H54 (cell line): Measurements from ENCODE around the gene OPHN1.
"Not testable (repeated sequence)": the region's sequence is repeated elsewhere in the genome, so short reads cannot be mapped to it uniquely, and the experiment has no call there.

ENCODE experiments used
- DNase-seq: peaks from one replicate; pipeline ENCODE4 v3.0.0; 2011; ENCODE audit warnings: low spot score, mixed read lengths; ENCODE audit not compliant: insufficient read length
- FAIRE-seq: peaks from 3 replicates; lab custom pipeline; 2011; peaks lifted over from hg19 to GRCh38; lab: Jason Lieb, UNC
- POLR2A ChIP-seq: IDR thresholded peaks from 2 replicates; pipeline ENCODE4 v1.6.1; 2011; ENCODE audit warnings: low read depth, mild to moderate bottlenecking, low read length

The OPHN1 gene

GRCh38 chrX:68286076-68286475 lies 147.2 kb downstream of the OPHN1 start:
- FAIRE-seq (no peak), DNase-seq (no peak)
- no peak for TF ChIP-seq POLR2A

- FAIRE-seq (no peak), DNase-seq (no peak)
- TF ChIP-seq POLR2A: no peak
Observed at GRCh38 chrX:68284281-68284904, 148.9 kb downstream of the OPHN1 start.

GRCh38 chrX:68273887-68274286 lies 159.4 kb downstream of the OPHN1 start:
- peak; percentile 53 for FAIRE-seq

GRCh38 chrX:68264793-68265192 lies 168.5 kb downstream of the OPHN1 start:
- not testable (repeated sequence) for FAIRE-seq, DNase-seq

More at GRCh38 chrX:68273887-68274286, 159.4 kb downstream of the OPHN1 start:
- TF ChIP-seq POLR2A: no peak
- DNase-seq: no peak

- peak; percentile 76 for FAIRE-seq
- no peak for TF ChIP-seq POLR2A
- peak; percentile 3 for DNase-seq
Observed at GRCh38 chrX:68261060-68261672, 172.1 kb downstream of the OPHN1 start.

GRCh38 chrX:68256990-68257389 lies 176.3 kb downstream of the OPHN1 start:
- no peak for FAIRE-seq
- TF ChIP-seq POLR2A: no peak
- DNase-seq: no peak

- no peak for FAIRE-seq
- TF ChIP-seq POLR2A: no peak
Observed at GRCh38 chrX:68254738-68255645, 178.3 kb downstream of the OPHN1 start.

GRCh38 chrX:68252664-68253063 lies 180.6 kb downstream of the OPHN1 start:
- FAIRE-seq: no peak
- no peak for DNase-seq
- TF ChIP-seq POLR2A: no peak

More at GRCh38 chrX:68254738-68255645, 178.3 kb downstream of the OPHN1 start:
- no peak for DNase-seq

- no peak for FAIRE-seq
- no peak for TF ChIP-seq POLR2A
- DNase-seq: no peak
Observed at GRCh38 chrX:68249903-68250302, 183.4 kb downstream of the OPHN1 start.

GRCh38 chrX:68249401-68249831 lies 183.9 kb downstream of the OPHN1 start:
- FAIRE-seq (no peak), DNase-seq (no peak)
- no peak for TF ChIP-seq POLR2A

GRCh38 chrX:68238568-68238967 lies 194.7 kb downstream of the OPHN1 start:
- FAIRE-seq (no peak), DNase-seq (no peak)
- no peak for TF ChIP-seq POLR2A

GRCh38 chrX:68234171-68234910 lies 199.0 kb downstream of the OPHN1 start:
- FAIRE-seq: no peak
- no peak for TF ChIP-seq POLR2A
- no peak for DNase-seq

- no peak for DNase-seq
- no peak for TF ChIP-seq POLR2A
- no peak for FAIRE-seq
Observed at GRCh38 chrX:68232206-68232605, 201.1 kb downstream of the OPHN1 start.
